HCT116 (cell line): ENCODE measurements around the gene TLE6. TPM values are rescaled to one million over a fixed set of nuclear protein-coding genes. Genes with fewer than 3 reads are reported as not detected.

Experiments used
- ATAC-seq: fragments of 200-7000 bp; cut with Tn5 transposase; 2 replicates; pipeline ENCODE4 v1.9.1; 2020; ENCODE audit warnings: mild to moderate bottlenecking, moderate library complexity
- BruUV-seq: library from RNA; stranded (reverse); fragments of 400-500 nt; replicated peaks from 2 replicates; lab custom pipeline; 2021; lab: Mats Ljungman, UMichigan
- CTCF ChIA-PET: fragments of 300-600 bp; sonication (Branson Sonifier 250); formaldehyde crosslinking; loops from one replicate; lab custom pipeline; 2021; ENCODE audit warnings: antibody characterized with exemption; lab: Charles Lee
- POLR2A ChIA-PET: fragments of 300-600, 350-600 bp; sonication (Branson Sonifier 250); formaldehyde crosslinking; loops from one replicate; lab custom pipeline; 2021; ENCODE audit warnings: antibody characterized with exemption; lab: Charles Lee
- RAD21 ChIA-PET, 2 experiments: fragments of 300-600 bp; sonication (Branson Sonifier 250); formaldehyde crosslinking; loops; one replicate each; lab custom pipeline; 2023; ENCODE audit warnings: low total read pairs in 2 of 2; ENCODE audit not compliant: uncharacterized antibody in 2 of 2, unreplicated experiment in 2 of 2, low non-redundant PET in 1 of 2; lab: Charles Lee
- DNase-seq: peaks from one replicate; pipeline ENCODE4 v3.0.0-alpha.2; 2010; ENCODE audit warnings: low read depth, low spot score
- H2AFZ ChIP-seq: fragments of 200-600 bp; shearing (Covaris generic), sonication (generic); 2 replicates; pipeline ENCODE4 v1.6.1; 2017; ENCODE audit warnings: low read depth, mixed run types, mixed read lengths, antibody characterized with exemption, low read length; ENCODE audit not compliant: poor library complexity, severe bottlenecking
- H3K27ac ChIP-seq: 2 replicates; pipeline ENCODE4 v1.5.1; 2012; ENCODE audit warnings: low read depth, low read length
- H3K27me3 ChIP-seq: fragments of 200-600 bp; sonication (generic); 2 replicates; pipeline ENCODE4 v1.6.1; 2016; ENCODE audit warnings: mixed run types, low read length, mixed read lengths; ENCODE audit not compliant: insufficient read depth
- H3K36me3 ChIP-seq, 2 experiments: fragments of 200-500 bp in 1 of 2; fragments of 200-600 bp in 1 of 2; sonication (Bioruptor generic) in 1 of 2; sonication (generic) in 1 of 2; 2 replicates each; pipeline versions ENCODE4 v1.5.1 to v1.6.1; 2014 to 2016; ENCODE audit warnings: low read length in 2 of 2, inconsistent platforms in 1 of 2, mixed read lengths in 1 of 2, mixed run types in 1 of 2; ENCODE audit not compliant: insufficient read depth in 2 of 2, control insufficient read depth in 1 of 2
- H3K4me1 ChIP-seq, 2 experiments: fragments of 200-600 bp in 1 of 2; sonication (generic) in 1 of 2; 2 replicates each; pipeline versions ENCODE4 v1.5.1 to v1.6.1; 2012 to 2017; ENCODE audit warnings: low read length in 2 of 2, inconsistent platforms in 1 of 2, mild to moderate bottlenecking in 1 of 2, mixed read lengths in 1 of 2, mixed run types in 1 of 2, moderate library complexity in 1 of 2; ENCODE audit not compliant: insufficient read depth in 2 of 2, control insufficient read depth in 1 of 2
- H3K4me2 ChIP-seq: fragments of 200-600 bp; sonication (generic); 2 replicates; pipeline ENCODE4 v1.6.1; 2017; ENCODE audit warnings: mixed run types, low read length, mixed read lengths
- H3K4me3 ChIP-seq, 2 experiments: fragments of 200-600 bp in 1 of 2; sonication (generic) in 1 of 2; replicated peaks in 1 of 2; 2 replicates each; pipeline ENCODE4 v1.5.1; 2011 to 2016; ENCODE audit warnings: low read length in 2 of 2, control low read depth in 1 of 2, low read depth in 1 of 2, mild to moderate bottlenecking in 1 of 2, mixed read lengths in 1 of 2, mixed run types in 1 of 2
- H3K79me2 ChIP-seq: fragments of 200-600 bp; sonication (generic); 2 replicates; pipeline ENCODE4 v1.6.1; 2017; ENCODE audit warnings: mild to moderate bottlenecking, mixed run types, low read length, moderate library complexity, mixed read lengths; ENCODE audit not compliant: insufficient read depth
- H3K9ac ChIP-seq: fragments of 200-600 bp; sonication (generic); 2 replicates; pipeline ENCODE4 v1.6.1; 2016; ENCODE audit warnings: low read length, mixed read lengths
- H3K9me2 ChIP-seq: fragments of 200-600 bp; sonication (generic), shearing (Covaris generic); 2 replicates; pipeline ENCODE4 v1.6.1; 2017; ENCODE audit warnings: mixed run types, mild to moderate bottlenecking, moderate library complexity; ENCODE audit not compliant: insufficient read depth
- H3K9me3 ChIP-seq, 2 experiments: fragments of 200-500 bp in 1 of 2; fragments of 200-600 bp in 1 of 2; sonication (Bioruptor generic) in 1 of 2; sonication (generic) in 1 of 2; 2 replicates each; pipeline ENCODE4 v1.6.1; 2014 to 2017; ENCODE audit warnings: low read length in 2 of 2, mixed read lengths in 2 of 2, inconsistent platforms in 1 of 2, low read depth in 1 of 2, mild to moderate bottlenecking in 1 of 2, mixed run types in 1 of 2, moderate library complexity in 1 of 2; ENCODE audit not compliant: control insufficient read depth in 1 of 2, insufficient read depth in 1 of 2
- H4K20me1 ChIP-seq: fragments of 200-600 bp; sonication (generic), shearing (Covaris generic); 2 replicates; pipeline ENCODE4 v1.6.1; 2017; ENCODE audit warnings: mixed run types, mild to moderate bottlenecking, moderate library complexity; ENCODE audit not compliant: insufficient read depth
- ATF3 ChIP-seq: IDR thresholded peaks from 2 replicates; pipeline ENCODE4 v1.6.1; 2012
- CEBPB ChIP-seq: IDR thresholded peaks from 2 replicates; pipeline ENCODE4 v1.6.1; 2012; ENCODE audit warnings: low read depth
- CTCF ChIP-seq, 3 experiments: fragments of 200-600 bp in 1 of 3; sonication (generic) in 1 of 3; IDR thresholded peaks in 2 of 3; conservative IDR thresholded peaks in 1 of 3; 2 replicates each; pipeline ENCODE4 v1.5.1; 2012 to 2017; ENCODE audit warnings: low read depth in 2 of 3, low read length in 2 of 3, antibody characterized with exemption in 1 of 3, borderline replicate concordance in 1 of 3, control low read depth in 1 of 3, mild to moderate bottlenecking in 1 of 3, mixed read lengths in 1 of 3, mixed run types in 1 of 3, moderate library complexity in 1 of 3; ENCODE audit not compliant: insufficient read depth in 1 of 3
- EGR1 ChIP-seq: IDR thresholded peaks from 2 replicates; pipeline ENCODE4 v1.6.1; 2012; ENCODE audit warnings: low read depth
- ELF1 ChIP-seq: IDR thresholded peaks from 2 replicates; pipeline ENCODE4 v1.6.1; 2012; ENCODE audit warnings: low read depth, borderline replicate concordance
- JUND ChIP-seq: IDR thresholded peaks from 2 replicates; pipeline ENCODE4 v1.6.1; 2012
- MAX ChIP-seq: IDR thresholded peaks from 2 replicates; pipeline ENCODE4 v1.6.1; 2012
- POLR2A ChIP-seq: IDR thresholded peaks from 2 replicates; pipeline ENCODE4 v1.7.0; 2011; ENCODE audit warnings: borderline replicate concordance; ENCODE audit not compliant: insufficient read depth, insufficient read length; ENCODE audit errors: extremely low read depth
- REST ChIP-seq: IDR thresholded peaks from 2 replicates; pipeline ENCODE4 v1.6.1; 2012; ENCODE audit warnings: low read depth
- SIN3A ChIP-seq: IDR thresholded peaks from 2 replicates; pipeline ENCODE4 v1.6.1; 2012; ENCODE audit warnings: low read depth
- SRF ChIP-seq: IDR thresholded peaks from 2 replicates; pipeline ENCODE4 v1.6.1; 2012; ENCODE audit warnings: low read depth
- ZBTB33 ChIP-seq: IDR thresholded peaks from 2 replicates; pipeline ENCODE4 v1.6.1; 2011; ENCODE audit warnings: mild to moderate bottlenecking, low read length, moderate library complexity; ENCODE audit not compliant: insufficient replicate concordance; ENCODE audit errors: extremely low read depth
- ZFX ChIP-seq: fragments of 450-650 bp; IDR thresholded peaks from 2 replicates; pipeline ENCODE4 v1.6.1; 2017
- ZNF274 ChIP-seq: fragments of 200-500 bp; sonication (Bioruptor generic); IDR thresholded peaks from 2 replicates; pipeline ENCODE4 v1.6.1; 2014; ENCODE audit warnings: mild to moderate bottlenecking, low read depth, low read length, inconsistent platforms
- intact Hi-C: fragments of 100-400 bp; cut with micrococcal nuclease; formaldehyde crosslinking; loops from 2 replicates; pipeline ENCODE4 v1.10.0; 2022
- total RNA-seq: library from RNA; stranded (reverse); gene quantifications from one replicate; pipeline ENCODE4 v1.2.1, GENCODE V29; 2021; ENCODE audit not compliant: unreplicated experiment

The TLE6 gene
- total RNA-seq, 1 experiment from 2014 or later = 10.9 TPM

- TF ChIP-seq CTCF (IDR thresholded peaks at IDR 0.05 in 2 of 3, conservative IDR thresholded peaks at IDR 0.05 in 1 of 3; ENCODE audit: borderline replicate concordance in 1 of 3, insufficient read depth in 1 of 3, low read depth in 2 of 3, low read length in 2 of 3) (no peak), POLR2A (no peak), ATF3 (no peak), JUND (no peak), REST (no peak), ELF1 (no peak)
Observed at GRCh38 chr19:3027292-3027691, 49.9 kb downstream of the TLE6 start (continued).

- Histone ChIP-seq H3K9me2 (no peaks in the 10 kb centered on the region), H3K36me3 (no peaks in the 10 kb centered on the region), H3K79me2 (no peaks in the 10 kb centered on the region), H3K9ac (no peak overlapping the region), H4K20me1 (no peaks in the 10 kb centered on the region), H3K4me3 (peak overlapping the region; percentile 64 to 71), H2AFZ (no peak overlapping the region), H3K27ac (no peak overlapping the region), H3K4me2 (peak overlapping the region; percentile 79), H3K4me1 (peaks cover 0 to 18% of the 10 kb centered on the region in 2 experiments; a peak in 2 of 4 replicates), H3K27me3 (no peaks in the 10 kb centered on the region; the same call in 1 of the 2 replicates), H3K9me3 (no peaks in the 10 kb centered on the region)
- DNase-seq (no peak), ATAC-seq (no peak)
- intact Hi-C loops = no loop called here
- ChIA-PET RAD21 (no interaction called here), POLR2A (no interaction called here), CTCF (interaction anchor here (1.5 kb wide), 1 partner anchor 9 kb away, joined by 4 read pairs; no protein-coding TSS in a partner anchor)
- no TSS peak for BruUV-seq
- TF ChIP-seq ZNF274 (no peak), SRF (no peak), CEBPB (no peak), ZFX (no peak), MAX (no peak), ELF1 (no peak), ZBTB33 (no peak), SIN3A (no peak), POLR2A (no peak), CTCF (IDR thresholded peaks at IDR 0.05 in 2 of 3, conservative IDR thresholded peaks at IDR 0.05 in 1 of 3; ENCODE audit: borderline replicate concordance in 1 of 3, insufficient read depth in 1 of 3, low read depth in 2 of 3, low read length in 2 of 3) (no peak), EGR1 (no peak)
Observed at GRCh38 chr19:3027981-3028304, 50.6 kb downstream of the TLE6 start.
